HG02610 (cell line): ENCODE results near the gene ADAMTS14.

Experiments
- ATAC-seq: cut with Tn5 transposase; IDR thresholded peaks from one replicate; pipeline ENCODE4 v1.9.1; 2021; ENCODE audit warnings: mild to moderate bottlenecking, moderate library complexity; ENCODE audit not compliant: unreplicated experiment

ADAMTS14 gene

DNA sequence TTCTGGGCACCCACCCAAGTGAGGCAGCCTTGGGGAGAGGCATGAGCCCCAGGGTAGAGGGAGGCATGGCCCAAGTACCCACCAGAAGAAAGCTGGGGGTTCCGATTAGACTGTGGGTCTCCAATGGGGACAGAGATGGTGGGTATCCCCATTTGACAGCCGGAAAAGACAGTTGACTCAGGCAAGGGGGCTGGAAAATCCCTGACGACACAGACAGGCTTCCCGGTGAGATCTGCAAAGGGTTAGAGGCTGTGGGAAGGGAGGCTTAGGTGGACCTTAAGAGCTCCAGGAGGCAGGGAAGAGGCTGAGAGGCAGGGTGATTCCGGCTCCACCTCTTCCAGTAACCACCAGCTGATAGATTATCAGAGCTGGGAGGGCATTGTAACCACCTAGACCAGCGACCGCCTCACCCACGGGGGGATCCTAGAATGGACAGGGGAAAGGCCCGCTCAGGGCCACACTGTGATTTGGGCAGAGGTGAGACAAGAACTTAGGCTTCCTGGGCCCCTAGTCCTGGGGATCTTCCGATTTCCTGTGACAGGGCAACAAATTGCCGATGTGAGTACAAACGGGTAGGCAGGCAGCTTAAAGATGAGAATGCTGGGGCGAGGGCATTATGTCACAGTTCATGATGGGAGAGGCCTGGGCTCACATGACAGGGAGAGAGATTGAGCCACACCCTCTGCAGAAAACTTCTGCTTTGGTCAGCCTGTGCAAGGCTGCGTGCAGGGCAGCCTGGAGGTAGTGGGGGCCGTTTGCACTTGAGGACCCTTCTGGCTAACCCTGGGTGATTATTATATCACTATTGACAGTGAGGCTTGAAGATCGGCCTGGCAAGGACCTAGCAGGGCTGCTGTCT lies 107.4 kb downstream of the ADAMTS14 start:
- ATAC-seq = no peak

DNA sequence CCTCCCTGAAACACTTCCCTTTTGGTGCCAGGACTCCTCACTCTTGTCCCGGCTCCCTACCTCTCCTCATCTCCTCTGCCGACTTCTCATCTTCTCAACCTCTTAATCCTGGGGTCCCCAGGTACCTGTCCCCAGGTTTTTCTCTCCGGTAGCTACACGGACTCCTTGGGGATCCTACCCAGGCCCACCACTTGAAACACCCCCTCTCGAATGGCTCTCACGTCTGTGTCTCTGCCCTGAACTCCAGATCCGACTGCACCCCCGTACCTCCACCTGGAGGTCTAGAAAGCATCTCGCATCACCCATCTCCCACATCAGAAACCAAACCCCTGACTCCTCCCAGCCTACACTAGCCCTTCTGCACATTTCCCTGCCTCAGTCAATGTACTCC lies 108.1 kb downstream of the ADAMTS14 start:
- ATAC-seq = no peak

DNA sequence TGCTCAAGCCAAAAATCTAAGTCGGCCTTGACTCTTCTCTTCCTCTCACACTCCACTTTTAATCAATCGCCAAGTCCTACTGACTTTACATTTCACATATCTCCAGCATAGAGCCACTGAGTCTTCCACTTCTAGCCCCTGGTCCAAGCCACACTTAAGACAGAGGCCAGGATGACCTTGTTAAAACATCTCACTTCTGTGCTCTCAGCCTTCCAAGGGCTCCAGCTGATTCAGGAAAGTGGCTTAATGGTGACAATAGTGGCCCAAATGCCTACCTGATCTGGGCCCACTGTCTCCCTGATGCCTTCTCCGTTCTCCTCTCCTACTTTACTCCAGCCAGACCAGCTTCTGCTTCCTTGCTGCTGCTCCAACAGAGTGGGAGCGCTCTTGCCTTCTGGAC lies 108.5 kb downstream of the ADAMTS14 start:
- ATAC-seq = no peak

DNA sequence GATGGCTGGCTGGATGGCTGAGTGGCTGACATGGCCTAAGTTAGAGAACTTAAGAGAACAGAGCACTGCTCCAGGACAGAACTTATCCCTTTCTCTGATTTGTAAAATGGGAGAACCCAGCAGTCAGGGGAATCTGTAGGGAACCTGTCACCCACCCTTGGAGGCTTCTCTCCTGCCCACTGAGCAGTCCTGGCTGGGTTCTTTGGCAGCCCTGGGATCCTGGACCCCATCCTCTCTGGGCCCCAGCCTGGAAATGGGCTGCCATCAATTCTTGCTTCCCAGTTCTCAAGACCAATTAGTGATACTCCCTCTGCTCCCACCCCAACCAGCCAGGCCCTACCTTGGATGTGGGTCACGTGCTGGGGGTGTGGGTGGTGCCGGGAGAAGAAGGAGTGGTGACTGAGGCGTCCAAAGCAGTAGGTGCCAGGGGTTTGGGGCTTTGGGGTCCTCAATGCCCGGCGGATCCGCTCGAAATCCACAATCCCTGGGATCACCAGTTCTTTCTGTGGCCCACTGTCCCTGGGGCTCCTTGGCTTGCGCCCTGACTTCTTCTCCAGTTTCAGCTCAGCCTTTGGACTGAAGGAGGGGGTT lies 109.2 kb downstream of the ADAMTS14 start:
- ATAC-seq = no peak

DNA sequence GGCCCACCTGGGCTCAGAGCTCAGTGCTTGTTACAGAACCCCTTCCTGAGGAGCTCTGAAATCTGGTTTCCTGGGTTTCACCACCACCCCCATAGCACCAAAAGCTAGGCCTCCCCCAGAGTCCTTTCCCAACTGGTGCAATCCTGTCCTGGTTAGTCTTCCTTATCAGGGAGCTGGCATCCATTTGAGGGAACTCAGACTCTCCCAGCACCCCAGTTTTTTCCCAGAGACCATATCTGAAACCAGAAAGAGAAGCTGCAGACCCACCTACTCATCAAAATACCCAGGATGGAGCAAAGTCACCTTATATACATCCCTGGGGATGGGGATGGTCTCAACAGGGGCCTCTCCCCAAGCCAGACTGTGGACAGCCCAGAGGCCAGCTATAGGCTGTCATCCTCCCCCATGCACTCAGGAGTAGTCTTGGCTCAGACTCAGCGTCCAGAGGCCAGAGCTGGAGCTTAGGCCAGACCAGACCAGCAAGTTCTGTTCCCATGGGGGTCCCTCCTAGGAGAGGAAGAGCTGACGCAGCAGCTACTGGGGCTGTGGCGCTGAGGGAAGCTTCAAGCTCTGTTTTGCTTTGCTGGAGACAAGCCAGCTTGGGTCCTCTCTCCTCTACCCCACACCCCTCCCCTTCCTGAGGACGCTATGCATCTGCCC lies 109.9 kb downstream of the ADAMTS14 start:
- ATAC-seq = no peak

DNA sequence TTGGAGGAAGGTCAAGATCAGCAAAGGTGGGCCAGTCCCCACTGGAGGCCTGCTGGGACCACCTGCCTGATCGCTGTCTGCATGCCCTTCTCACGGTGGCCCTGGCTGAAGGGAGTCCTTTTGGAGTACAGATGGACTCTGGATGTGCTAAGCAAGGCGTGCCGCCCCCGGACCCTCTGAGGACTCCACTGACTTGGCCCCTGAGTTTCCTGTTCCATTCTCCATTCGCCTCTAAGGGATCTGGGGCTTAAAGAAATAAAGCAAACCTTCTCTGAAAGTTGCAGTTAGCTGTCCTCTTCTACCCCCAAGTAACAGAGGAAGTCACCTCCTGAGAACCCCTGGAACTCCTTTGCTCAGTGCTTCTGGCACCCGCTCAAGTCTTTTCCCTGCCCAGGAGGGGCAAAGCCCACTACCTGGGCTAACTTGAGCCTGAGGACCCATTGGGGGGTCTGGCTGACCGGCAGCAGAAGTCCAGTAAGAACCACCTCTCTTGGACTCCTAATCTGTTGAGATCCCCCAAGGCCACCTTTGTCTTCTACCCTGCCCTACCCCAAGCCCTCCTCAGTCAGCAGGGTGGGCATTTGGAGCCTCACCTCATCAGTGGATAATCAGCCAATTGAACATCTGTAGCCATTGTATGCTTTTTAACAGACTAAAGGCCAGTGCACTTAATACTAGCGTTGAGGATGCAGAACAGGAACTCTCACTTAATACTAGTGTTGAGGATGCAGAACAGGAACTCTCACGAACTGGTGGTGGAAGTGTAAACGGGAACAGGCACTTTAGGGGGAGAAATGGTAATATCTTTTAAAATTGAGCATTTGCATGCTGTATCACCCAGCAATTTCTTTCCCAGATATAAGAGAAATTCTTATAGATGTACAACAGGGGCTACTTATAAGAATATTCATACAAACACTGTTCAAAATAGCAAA lies 110.7 kb downstream of the ADAMTS14 start:
- no peak for ATAC-seq

DNA sequence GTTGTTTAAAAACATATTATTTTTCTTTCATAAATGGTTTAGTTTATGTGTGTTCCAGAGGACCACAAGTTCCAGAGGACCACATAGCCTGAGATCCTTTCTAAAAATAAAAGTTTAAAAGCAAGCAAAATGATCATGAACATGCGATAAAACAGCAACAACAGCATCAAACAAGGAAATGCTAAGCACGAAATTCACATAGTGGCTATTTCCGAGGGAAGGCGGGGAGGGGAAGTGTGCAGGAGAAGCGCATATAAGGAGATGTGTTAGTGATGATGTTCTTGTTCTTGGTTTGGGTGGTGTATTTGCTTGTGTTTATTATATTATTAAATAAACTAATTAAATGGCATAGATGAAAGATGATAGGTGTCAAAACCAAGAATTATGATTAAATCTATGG lies 111.7 kb downstream of the ADAMTS14 start:
- no peak for ATAC-seq

DNA sequence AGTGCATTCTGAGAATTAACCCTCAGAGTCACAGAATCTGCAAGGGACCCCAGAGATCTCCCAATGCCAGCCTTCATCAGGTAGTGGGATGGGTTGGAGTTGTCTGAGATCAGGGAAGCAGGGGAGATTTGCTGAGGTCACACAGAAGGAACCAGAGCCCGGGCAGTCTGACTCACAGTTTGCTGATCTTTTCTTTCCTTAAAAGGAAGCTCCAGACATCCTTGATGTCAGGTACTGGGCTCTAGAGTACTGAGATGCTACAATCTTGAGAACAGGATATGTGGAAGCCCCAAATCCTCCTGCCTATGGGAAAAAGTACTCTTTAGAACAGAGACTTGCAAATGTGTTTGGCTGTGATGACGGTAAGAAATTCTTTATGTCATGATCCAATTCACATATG lies 112.2 kb downstream of the ADAMTS14 start:
- no peak for ATAC-seq

DNA sequence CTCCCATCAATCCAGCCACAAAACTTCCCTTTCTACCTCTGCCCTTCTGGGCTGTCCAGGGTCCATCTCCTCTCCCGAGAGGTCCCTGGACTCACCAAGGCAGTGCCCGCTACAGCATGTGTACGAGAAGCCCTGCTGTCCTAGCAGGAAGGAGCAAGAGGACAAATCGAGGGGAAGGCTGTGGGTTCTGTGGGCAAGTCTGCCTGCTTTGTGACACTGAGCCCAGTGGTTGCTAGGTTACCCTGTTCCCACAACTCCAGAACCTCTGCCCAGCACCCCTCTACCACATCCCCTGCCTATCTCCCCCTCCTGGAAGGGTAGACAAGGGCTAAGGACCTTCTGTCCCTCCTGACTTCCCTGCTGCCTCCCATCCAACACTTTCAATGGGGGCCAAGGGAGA lies 112.9 kb downstream of the ADAMTS14 start, which contains the start of gene TBATA:
Gene TBATA, minus strand, starts transcription at position 188 of the 400 bp plus-strand sequence. CDS start 1,998 bp downstream, outside the sequence.
- ATAC-seq = no peak

DNA sequence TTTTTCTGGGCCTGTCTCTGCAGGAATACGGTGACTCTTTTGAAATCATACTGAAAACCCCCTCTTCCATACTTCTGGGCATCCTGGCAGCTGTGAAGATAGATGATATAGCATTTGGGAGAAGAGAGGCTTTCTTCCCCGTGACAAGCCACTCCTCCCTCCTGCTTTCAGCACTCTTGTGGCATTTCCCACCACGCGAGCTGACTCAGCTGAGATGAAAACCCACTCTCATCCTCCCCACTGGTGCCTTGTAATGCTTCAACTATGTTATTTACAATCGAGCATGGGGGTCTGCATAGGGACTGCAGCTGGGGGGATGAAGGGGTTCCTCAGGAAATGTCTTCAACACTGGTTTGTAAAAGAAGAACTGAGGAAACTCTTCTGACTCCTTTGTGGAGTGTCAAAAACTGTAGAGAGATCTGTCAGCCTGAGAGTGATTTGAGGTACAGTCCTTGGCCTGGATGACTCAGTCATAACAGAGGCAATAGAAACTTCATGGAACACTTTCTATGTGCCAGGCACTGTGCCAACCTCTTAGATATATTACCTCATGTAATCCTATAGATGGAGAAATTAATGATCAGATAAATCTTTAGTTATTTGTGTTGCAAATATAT lies 114.6 kb downstream of the ADAMTS14 start:
- ATAC-seq = no peak

DNA sequence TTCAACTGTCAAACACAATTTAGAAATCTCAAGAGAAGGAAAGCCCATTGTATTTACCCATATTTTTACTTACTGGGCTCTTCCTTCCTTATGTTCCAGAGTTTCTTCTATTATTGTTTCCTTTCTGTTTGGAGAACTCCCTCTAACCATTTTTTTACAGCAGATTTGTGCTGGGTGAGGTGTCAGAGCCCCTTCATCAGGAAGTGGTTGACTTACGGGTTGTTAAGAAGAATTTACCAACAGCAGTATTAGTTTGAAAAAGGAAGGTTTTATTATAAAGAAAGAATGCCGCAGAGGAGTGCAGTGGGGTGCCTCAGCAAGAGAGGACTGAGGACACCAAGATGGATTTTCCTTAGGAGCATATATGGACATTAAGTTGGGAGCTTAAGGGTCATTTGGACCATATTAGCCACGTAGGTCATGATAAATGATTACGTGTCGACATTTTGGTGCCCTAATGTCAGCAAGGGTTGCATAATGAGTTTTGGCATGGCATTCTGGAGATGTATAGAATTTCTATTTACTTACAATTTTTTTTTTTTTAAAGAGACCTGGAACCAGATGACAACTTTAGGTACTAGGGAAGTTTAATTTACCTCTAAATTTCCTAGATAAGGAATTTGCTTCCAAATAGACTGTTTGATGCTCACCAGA lies 119.2 kb downstream of the ADAMTS14 start:
- ATAC-seq = no peak

DNA sequence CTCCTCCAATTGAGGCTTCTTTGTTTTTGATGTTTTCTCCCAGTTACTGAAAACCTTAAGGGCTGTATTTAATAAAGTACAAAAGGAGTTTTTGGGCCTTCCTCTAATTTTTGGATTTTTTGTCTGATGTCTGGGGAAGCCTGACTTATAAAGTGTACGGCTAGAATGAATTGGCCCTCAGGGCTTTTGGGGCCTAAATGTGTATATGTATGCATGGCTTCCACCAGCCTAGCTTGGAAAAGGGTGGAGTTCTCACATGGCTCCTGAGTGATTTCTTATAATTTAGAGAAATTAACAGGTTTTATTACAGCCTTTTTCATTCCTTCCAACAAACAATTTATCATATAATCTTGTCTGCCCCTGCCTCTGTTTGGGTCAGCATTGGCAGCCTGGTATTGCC lies 123.3 kb downstream of the ADAMTS14 start:
- no peak for ATAC-seq

DNA sequence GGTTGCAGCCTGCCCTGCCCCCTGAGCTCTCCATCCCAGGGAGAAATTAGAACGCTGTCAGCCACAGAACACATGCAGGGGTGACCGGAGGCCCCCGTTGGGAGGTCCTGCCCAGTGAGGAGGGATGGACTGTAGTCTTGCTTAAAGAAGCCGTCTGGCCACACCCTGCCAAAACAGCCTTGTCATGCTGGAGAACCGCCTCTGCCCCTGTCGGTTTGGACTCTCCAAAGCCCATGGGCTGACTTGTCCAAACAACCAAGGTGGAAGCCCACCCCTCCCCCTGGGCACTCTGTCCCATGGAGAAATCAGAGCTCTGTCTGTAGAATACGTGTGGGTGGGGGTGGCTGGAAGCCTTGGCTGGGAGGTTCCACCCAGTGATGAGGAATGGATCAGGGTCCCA lies 125.5 kb downstream of the ADAMTS14 start:
- no peak for ATAC-seq

DNA sequence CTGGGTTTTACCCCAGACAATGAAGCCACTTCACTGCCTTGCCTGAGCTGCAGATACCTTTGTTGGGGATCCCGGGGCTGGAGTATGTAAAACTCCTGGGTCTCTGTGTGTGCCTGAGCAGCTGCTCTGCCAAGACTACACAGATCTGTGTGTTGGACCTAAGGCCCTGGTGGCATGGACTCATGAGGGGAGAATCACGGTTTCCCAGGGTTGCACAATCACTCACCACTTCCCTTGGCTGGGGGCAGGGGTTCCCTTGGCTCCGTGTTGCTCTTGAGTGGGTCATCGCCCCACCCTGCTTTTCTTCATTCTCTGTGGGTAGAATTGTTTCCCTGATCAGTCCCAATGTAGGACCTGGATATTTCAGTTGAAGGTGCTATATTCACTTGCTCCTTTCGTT lies 126.8 kb downstream of the ADAMTS14 start:
- no peak for ATAC-seq

DNA sequence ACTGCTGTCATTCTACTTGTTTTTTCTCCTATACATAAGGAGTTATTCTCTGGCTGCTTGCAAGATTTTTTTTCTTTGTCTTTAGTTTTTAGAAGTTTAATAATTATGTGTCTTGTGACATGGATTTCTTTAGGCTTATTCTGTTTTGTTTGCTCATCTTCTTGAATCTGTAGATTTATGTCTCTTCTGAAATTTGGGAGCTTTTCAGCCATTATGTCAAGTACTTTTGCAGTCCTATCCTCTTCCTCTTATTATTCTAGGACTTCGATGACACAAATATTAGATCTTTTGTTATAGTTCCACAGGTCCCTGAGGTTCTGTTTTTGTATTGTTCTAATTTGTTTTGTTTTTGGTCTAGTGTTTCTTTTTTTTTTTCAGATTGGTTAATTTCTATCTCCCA lies 129.5 kb downstream of the ADAMTS14 start:
- no peak for ATAC-seq

DNA sequence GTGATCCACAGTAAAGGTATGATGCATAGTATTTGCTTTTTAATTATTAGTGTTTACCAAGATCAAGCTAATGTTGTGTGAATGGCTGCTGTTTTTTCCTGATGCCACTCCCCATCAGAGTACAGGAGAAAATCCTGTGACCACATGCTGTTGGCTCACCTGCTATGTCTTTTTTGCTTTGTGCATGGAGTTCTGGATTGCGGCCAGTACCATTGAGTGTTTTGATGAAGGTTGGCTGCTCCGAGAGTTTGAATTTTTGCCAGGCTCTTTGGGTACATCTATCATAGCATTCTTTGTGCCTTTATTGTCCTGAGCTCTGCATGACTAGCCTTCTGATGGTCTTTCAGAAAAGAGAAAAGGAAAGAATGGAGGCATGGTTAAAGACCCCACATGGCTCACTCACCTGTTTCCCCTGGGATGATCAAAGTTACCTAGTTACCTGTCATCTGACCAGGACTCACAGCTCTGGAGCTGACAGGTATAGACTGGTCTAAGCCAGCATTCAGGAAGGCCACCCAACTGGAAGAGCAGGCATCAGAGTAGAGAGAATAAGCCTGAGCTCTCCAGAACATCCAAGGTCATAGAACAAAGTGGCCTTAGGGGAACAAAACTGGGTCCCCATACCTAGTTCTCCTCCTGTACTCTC lies 131.6 kb downstream of the ADAMTS14 start:
- no peak for ATAC-seq

DNA sequence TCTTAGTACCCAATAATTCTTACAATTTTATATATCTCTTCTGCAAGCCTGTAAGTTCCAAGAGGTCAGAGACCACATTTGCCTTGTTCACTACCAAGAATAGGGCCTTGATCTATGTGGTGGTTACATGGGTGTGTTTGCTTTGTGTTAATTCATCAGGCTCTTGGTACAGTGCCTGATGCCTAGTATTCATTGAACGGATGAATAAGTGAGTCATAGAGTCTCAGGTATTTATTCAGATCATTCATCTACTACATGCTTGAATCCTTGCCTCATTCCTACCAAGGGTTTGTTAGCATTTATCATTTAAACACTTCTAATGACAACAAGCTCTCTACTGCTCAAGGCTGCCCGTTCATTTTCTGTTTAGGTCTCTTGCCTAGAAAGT lies 132.1 kb downstream of the ADAMTS14 start:
- no peak for ATAC-seq

DNA sequence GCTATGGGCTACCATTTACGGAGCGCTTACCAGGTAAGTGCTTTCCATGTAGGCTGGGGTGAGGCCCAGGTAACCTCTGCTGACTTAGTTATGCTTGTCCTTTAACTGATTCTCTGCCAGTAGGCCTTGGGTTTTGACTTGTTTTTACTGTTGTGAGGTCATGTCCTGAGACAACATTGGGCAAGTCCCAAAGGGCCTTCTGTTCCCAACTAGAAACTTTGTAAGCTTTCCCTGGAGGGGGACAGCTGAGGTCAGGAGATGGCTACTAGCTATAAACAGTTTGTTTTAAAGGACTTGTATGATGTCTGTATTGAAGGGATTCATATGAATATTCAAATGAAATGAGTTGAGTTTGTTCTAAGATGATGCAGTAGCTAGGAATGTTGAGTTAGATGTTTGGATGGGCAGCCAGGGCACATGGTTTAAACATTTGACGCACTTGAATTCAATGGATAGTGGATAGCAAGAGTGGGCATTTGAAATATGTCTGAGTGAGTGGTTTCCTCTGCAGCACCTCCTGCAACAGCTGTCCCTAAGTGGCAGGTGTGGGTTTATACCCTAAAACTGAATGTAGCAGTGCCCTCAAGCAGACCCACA lies 133.4 kb downstream of the ADAMTS14 start:
- no peak for ATAC-seq

DNA sequence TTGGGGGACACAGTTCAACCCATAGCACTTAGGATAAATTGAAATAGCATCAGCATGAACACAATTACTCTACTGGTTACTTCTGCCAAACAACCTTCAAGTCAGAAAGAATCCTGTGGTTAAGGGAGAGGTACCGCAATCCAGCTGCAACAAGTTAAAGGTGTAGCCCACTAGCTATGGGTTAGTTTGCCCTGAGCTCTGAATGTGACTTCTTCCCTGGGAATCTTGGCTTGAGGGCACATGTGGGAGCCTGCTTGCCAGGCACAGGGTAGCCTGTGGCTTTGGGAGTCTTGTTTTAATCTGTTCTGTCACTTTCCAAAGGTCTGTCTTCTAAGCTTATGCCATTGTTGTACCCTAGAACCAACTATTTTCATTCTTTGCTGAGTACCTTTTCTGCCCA lies 134.5 kb downstream of the ADAMTS14 start:
- ATAC-seq = no peak
